ENCODE data around the gene MAGI1.

DNA sequence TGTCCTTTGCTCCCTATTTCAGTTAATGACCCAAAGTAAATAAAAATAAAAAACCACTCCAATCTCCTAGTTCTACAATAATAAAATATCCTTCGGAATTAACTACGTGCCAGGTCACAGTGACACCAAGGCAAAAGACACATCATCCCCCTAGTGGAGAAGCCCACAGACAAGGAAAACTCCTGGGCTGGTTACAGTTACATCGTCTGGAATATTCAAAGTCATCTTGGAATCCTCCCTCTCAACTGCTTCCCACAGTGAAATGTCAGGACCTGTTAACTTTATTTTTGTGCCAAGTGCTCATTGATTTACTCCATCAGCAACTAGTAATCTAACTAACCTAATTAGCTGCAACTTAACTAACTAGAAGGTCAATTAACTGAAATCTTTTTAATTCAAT is 349.3 kb downstream of the MAGI1 start:
- TF ChIP-seq, protein P1, sequence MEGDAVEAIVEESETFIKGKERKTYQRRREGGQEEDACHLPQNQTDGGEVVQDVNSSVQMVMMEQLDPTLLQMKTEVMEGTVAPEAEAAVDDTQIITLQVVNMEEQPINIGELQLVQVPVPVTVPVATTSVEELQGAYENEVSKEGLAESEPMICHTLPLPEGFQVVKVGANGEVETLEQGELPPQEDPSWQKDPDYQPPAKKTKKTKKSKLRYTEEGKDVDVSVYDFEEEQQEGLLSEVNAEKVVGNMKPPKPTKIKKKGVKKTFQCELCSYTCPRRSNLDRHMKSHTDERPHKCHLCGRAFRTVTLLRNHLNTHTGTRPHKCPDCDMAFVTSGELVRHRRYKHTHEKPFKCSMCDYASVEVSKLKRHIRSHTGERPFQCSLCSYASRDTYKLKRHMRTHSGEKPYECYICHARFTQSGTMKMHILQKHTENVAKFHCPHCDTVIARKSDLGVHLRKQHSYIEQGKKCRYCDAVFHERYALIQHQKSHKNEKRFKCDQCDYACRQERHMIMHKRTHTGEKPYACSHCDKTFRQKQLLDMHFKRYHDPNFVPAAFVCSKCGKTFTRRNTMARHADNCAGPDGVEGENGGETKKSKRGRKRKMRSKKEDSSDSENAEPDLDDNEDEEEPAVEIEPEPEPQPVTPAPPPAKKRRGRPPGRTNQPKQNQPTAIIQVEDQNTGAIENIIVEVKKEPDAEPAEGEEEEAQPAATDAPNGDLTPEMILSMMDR (IDR thresholded peaks at IDR 0.05), result no peak
- no peak for TF ChIP-seq POLR2A (IDR thresholded peaks at IDR 0.05)

Measured in breast epithelium (tissue), 3 donors.